Stimulated activated CD4-positive, alpha-beta T cell treated with anti-CD3 and anti-CD28 coated beads, Interleukin-12 subunit alpha, Interleukin-12 subunit beta, amount 100 ng/mL, for 4 hours (primary cell): ENCODE data around the gene MAML2.

Source experiments
- DNase-seq: peaks from one replicate; pipeline ENCODE4 v3.0.0-alpha.2; 2020

MAML2 gene

GRCh38 chr11:96021901-96022650 lies 320.9 kb downstream of the MAML2 start:
- no peak for DNase-seq

GRCh38 chr11:96019810-96020747 lies 322.9 kb downstream of the MAML2 start:
- DNase-seq = no peak

- DNase-seq = no peak
Observed at GRCh38 chr11:96019281-96019680, 323.7 kb downstream of the MAML2 start.

- no peak for DNase-seq
Observed at GRCh38 chr11:96017856-96018255, 325.1 kb downstream of the MAML2 start.

GRCh38 chr11:96016978-96017502 lies 326.0 kb downstream of the MAML2 start:
- DNase-seq = no peak

- DNase-seq = no peak
Observed at GRCh38 chr11:96015906-96016565, 327.0 kb downstream of the MAML2 start.

- DNase-seq = no peak
Observed at GRCh38 chr11:96014217-96014616, 328.8 kb downstream of the MAML2 start.

GRCh38 chr11:96013461-96014213 lies 329.4 kb downstream of the MAML2 start:
- no peak for DNase-seq

- no peak for DNase-seq
Observed at GRCh38 chr11:96012086-96012824, 330.7 kb downstream of the MAML2 start.

- DNase-seq = no peak
Observed at GRCh38 chr11:96010683-96011082, 332.3 kb downstream of the MAML2 start.

GRCh38 chr11:96008161-96008720 lies 334.8 kb downstream of the MAML2 start:
- no peak for DNase-seq

GRCh38 chr11:96006037-96006436 lies 337.0 kb downstream of the MAML2 start:
- no peak for DNase-seq

- no peak for DNase-seq
Observed at GRCh38 chr11:96004862-96005261, 338.1 kb downstream of the MAML2 start.

- DNase-seq = no peak
Observed at GRCh38 chr11:96002754-96003290, 340.2 kb downstream of the MAML2 start.

GRCh38 chr11:96002339-96002738 lies 340.7 kb downstream of the MAML2 start:
- no peak for DNase-seq

- DNase-seq = no peak
Observed at GRCh38 chr11:96001037-96001436, 342.0 kb downstream of the MAML2 start.

- no peak for DNase-seq
Observed at GRCh38 chr11:95999711-96000406, 343.1 kb downstream of the MAML2 start.

- DNase-seq = no peak
Observed at GRCh38 chr11:95996621-95997235, 346.3 kb downstream of the MAML2 start.

- DNase-seq = no peak
Observed at GRCh38 chr11:95994329-95994728, 348.7 kb downstream of the MAML2 start.
